ENCODE results near the gene ANK3.

ANK3 gene

GRCh38 chr10:60389413-60390025 is at the start of gene ANK3:
Gene ANK3 (minus strand): TSS chr10:60389875. CDS start chr10:60389538, 337 bp downstream.
- DNase-seq: no peak

- DNase-seq: peak; percentile 13
Observed at GRCh38 chr10:60434418-60435046, 44.9 kb upstream of the ANK3 start.

GRCh38 chr10:60433684-60434083 is 44.0 kb upstream of the ANK3 start:
- no peak for DNase-seq

GRCh38 chr10:60430836-60431597 is 41.3 kb upstream of the ANK3 start:
- no peak for DNase-seq

DNA sequence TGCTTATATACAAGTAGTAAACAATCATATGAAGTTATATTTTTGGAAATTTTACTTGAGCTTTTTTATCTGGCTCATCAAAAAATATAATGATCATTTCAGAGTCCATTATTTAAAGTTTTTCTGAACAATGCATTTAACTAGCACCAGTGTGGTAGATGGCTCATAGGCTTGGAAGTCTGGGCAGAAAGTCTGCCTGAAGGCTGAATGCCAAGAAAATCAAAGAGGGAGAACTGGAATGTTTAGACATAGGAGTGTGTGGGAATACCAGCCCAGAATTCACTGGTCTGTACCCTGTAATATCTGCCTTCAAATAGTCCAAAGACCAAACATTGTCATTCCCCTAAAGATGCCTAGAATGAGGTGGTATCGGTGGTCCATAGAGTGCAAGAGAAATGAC is 40.3 kb upstream of the ANK3 start:
- peak; percentile 10 for DNase-seq

GRCh38 chr10:60429084-60429849 is 39.6 kb upstream of the ANK3 start:
- DNase-seq: no peak

GRCh38 chr10:60428387-60428737 is 38.7 kb upstream of the ANK3 start:
- no peak for DNase-seq

DNA sequence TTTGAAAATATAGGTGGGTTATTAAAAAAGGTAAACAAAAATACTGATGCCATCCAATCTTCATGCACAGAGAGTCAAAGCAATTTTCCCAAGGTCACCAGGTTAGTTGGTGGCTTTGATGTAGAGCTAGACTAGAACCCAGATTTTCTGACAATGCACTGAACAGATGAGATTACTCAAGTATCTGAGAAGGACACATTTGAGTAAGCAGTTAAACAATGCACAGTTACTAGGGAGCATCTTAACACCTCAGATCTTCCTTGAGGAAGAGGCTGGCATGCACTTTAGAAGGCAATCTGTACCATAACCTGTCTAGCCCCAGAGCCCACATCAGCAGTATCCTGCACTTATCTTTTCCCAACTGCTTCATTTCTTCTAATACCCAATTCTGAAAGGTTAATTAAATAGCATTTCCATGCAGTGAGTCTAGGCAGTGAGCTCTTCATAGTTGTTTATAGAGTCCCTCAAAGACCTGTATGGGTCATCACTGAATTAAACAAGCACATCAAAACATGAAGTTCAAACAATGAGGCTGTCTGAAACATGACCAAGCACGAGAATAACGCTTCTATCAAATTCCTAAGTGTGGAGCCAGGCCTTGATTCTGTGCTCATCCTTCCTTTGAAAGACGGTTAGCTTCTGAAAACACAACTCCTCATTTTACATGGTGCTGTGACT is 38.2 kb upstream of the ANK3 start:
- no peak for DNase-seq

- DNase-seq: no peak
Observed at GRCh38 chr10:60427148-60427547, 37.5 kb upstream of the ANK3 start.

- no peak for DNase-seq
Observed at GRCh38 chr10:60426425-60426824, 36.8 kb upstream of the ANK3 start.

DNA sequence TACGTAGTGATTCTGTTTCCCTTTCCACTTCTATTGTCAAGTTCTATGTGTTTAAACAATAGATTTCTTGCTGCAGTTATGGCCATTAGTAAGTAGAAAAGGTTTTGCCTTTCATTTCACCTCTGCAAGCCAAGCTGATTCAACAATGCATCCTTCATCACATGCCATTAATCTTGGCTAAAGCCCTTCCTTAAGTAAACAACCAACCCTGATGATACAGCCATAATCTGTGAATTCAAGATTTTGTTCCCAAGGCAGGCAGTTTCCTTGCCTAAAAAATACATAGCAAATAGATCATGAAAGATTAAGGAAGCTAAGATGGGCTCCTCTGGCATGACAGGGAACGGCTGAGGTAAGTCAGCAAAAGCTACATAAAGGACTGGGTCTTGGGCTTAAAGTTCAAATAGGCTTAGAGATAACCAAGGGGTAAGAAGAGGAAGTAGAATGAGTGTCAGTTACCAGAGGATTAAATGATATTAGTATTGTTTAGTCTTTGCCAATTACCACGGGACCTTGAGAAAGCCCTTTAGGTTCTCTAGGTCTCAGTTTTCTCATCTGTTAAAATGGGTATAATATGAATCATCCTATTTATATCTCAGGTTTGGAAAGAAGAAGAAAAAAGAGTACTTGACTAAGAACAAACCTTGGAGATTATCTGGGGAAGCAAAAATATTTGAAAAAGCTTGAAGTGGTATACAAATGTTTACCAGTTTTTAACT is 35.9 kb upstream of the ANK3 start:
- no peak for DNase-seq

DNA sequence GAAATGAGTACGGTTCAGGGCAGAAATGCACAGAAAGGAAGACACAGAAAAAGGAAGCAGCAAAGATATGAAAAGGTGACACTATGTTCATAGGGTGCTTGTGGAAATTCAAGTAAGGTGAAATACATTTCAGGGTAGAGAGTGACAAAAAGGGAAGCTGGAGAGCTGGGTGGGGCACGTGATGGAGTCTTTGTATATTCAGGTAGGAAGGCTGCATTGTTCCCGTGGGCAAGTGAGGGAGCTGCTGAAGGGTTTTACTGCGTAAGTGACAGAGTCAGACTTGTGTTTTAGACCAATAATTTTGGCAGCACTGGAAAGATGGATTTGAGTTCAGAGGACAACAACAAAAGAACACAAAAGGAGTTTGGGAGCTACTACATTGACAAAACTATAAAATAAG is 35.3 kb upstream of the ANK3 start:
- no peak for DNase-seq

DNA sequence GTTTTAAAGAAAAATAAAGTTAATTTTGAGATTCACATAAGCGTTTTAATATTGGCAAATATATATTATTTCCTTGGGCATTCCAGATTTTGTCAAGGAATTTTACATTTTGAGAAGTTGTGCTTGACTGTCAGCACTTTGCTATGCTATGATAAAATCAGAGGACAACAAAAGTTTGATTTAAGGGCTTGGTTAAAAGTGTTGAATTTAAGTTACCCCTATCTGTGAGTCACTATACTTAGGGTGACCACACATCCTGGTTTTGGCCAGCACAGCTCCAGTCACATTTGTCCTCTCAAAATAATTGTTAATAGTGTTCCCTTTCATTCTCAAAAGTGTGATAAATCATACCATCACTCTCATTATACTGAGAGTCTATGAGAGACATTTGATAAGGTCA is 34.2 kb upstream of the ANK3 start:
- DNase-seq: no peak

GRCh38 chr10:60422809-60423208 is 33.1 kb upstream of the ANK3 start:
- DNase-seq: no peak

GRCh38 chr10:60420991-60421894 is 31.6 kb upstream of the ANK3 start:
- DNase-seq: no peak

DNA sequence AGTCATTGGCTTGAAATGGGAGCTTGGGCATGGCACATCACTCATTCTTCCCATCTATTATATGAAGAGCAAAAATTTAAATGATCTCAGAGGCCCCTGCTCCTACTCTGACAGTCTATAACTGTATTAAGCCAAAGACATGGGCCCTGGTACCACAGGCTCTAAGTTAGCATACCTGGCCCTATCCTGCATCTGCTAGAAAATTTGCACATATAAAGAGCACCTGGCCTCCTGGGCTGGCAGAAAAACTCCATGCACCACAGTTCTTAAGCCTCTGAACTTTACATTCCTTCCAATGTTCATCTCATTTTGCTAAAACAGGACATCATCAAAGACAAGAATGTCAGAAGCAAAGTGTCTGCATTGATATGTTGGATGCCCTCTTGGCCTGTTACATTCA is 29.6 kb upstream of the ANK3 start:
- DNase-seq: no peak

- no peak for DNase-seq
Observed at GRCh38 chr10:60417901-60418300, 28.2 kb upstream of the ANK3 start.

DNA sequence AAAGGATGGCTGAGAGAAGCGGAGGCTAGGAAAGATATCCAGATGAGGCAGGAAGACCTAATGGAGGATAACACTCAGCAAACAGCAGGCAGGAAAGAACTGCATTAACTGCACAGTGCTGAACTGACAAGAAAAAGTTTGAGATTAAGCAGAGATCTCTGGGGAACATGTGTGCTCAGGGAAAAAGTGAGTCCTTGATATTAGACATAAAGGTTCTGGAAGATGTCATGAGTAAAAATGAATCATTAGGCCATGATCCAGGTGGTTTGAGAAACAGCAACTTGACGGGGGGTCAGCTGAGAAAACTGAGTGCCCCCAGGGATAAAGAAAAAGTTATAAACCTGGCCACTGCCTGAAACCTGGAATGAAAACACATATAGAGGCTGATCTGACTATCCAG is 27.3 kb upstream of the ANK3 start:
- DNase-seq: no peak

DNA sequence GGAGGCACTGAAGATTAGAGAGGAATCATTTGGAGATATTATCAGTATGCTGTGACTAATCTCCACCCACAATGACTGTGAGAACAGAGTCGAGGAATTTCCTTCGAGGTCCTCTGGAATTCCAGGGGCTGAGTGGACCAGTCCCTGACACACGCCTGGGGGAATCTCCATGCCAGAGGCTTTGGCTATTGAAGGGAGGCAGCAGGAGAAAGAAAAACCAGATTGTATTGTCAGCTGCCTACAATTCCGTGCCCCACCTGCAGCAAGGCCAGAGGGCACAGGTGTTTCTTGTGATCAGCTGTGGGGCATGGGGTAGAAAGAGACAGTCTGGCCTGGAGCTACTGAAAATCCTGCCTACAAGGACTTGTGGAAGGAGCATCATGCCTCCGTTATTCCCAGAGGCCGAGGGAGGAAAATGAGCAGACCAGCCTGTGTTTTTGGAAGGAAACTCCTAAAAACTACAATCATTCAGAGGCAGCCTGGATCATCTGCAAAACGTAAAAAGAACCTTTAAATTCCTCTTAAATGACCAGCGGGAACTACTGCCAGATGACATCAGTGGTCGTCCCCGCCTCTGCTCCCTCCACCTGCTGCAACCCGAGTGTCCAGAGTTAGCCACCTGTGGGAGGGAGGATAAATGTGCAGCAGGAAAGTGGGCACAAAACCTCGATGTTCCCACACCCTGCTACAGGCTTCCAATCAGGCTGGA is 25.4 kb upstream of the ANK3 start:
- DNase-seq: peak; percentile 71

DNA sequence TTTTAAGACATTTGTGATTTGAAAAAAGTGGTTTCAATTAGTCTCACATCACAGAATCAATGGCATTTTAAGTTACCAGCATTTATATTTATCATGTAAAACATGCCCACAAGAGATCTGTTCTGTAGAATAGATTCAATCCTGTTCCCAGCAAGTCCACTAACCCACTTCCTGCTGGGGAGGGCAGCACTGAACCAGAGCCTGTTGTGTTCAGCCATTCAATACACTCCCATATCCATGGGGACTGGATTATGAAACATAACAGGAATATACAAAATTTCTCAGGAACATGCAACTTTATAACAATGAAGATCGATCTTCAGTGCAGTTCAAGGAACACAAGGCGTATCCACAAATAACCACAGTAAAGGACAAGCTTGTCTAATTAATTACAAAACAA is 24.4 kb upstream of the ANK3 start:
- no peak for DNase-seq

Measured in T1000 (cell line).